Liver (tissue), 9 donors: ENCODE results near the gene STAC2. TPM values are rescaled to one million over a fixed set of nuclear protein-coding genes. Genes with fewer than 3 reads are reported as not detected.

Experiments
- DNase-seq: peaks from one replicate; pipeline ENCODE4 v3.0.0-alpha.2; 2017; ENCODE audit warnings: low spot score
- H3K27ac ChIP-seq, 2 donors: one replicate each; pipeline ENCODE4 v1.7.0; 2013; ENCODE audit warnings: inconsistent platforms in 2 of 2, low read length in 2 of 2, control low read depth in 1 of 2, low read depth in 1 of 2, mild to moderate bottlenecking in 1 of 2
- H3K27me3 ChIP-seq, 4 donors: one replicate each; pipeline versions ENCODE4 v1.6.1 to v1.7.0; 2013; ENCODE audit warnings: low read length in 3 of 4, inconsistent platforms in 1 of 4, mild to moderate bottlenecking in 1 of 4, moderate library complexity in 1 of 4; ENCODE audit not compliant: control insufficient read depth in 4 of 4, insufficient read depth in 4 of 4
- H3K36me3 ChIP-seq, 4 donors: one replicate each; pipeline versions ENCODE4 v1.6.1 to v1.7.0; 2013; ENCODE audit warnings: low read length in 3 of 4, mild to moderate bottlenecking in 3 of 4, low read depth in 1 of 4, moderate library complexity in 1 of 4; ENCODE audit not compliant: control insufficient read depth in 4 of 4, insufficient read depth in 3 of 4
- H3K4me1 ChIP-seq, 4 donors: one replicate each; pipeline versions ENCODE4 v1.6.1 to v1.7.0; 2013; ENCODE audit warnings: low read length in 3 of 4, mild to moderate bottlenecking in 3 of 4, moderate library complexity in 1 of 4; ENCODE audit not compliant: control insufficient read depth in 4 of 4, insufficient read depth in 4 of 4
- H3K4me3 ChIP-seq, 3 donors: one replicate each; pipeline versions ENCODE4 v1.6.1 to v1.7.0; 2013; ENCODE audit warnings: low read length in 3 of 3, control low read depth in 1 of 3, low read depth in 1 of 3, mild to moderate bottlenecking in 1 of 3
- H3K9ac ChIP-seq, 2 donors: one replicate each; pipeline ENCODE4 v1.7.0; 2013; ENCODE audit warnings: low read length in 2 of 2, mild to moderate bottlenecking in 2 of 2, moderate library complexity in 2 of 2, control low read depth in 1 of 2, low read depth in 1 of 2
- H3K9me3 ChIP-seq, 4 donors: one replicate each; pipeline versions ENCODE4 v1.6.1 to v1.7.0; 2013; ENCODE audit warnings: low read length in 3 of 4; ENCODE audit not compliant: control insufficient read depth in 4 of 4
- EGR1 ChIP-seq, 2 donors: IDR thresholded peaks; 2 replicates each; pipeline ENCODE4 v1.6.1; 2016 to 2018; ENCODE audit warnings: antibody characterized with exemption in 2 of 2, low read depth in 2 of 2
- FOXA1 ChIP-seq: IDR thresholded peaks from 2 replicates; pipeline ENCODE4 v1.6.1; 2016; ENCODE audit warnings: antibody characterized with exemption
- FOXA2 ChIP-seq: IDR thresholded peaks from 2 replicates; pipeline ENCODE4 v1.6.1; 2016; ENCODE audit warnings: antibody characterized with exemption
- GABPA ChIP-seq, 2 donors: IDR thresholded peaks in 1 of 2; conservative IDR thresholded peaks in 1 of 2; 2 replicates each; pipeline ENCODE4 v1.6.1; 2016; ENCODE audit warnings: antibody characterized with exemption in 2 of 2, mild to moderate bottlenecking in 1 of 2, moderate library complexity in 1 of 2
- HNF4A ChIP-seq, 2 donors: conservative IDR thresholded peaks; 2 replicates each; pipeline ENCODE4 v1.6.1; 2016; ENCODE audit warnings: antibody characterized with exemption in 2 of 2, mild to moderate bottlenecking in 2 of 2
- HNF4G ChIP-seq: IDR thresholded peaks from 2 replicates; pipeline ENCODE4 v1.6.1; 2016; ENCODE audit warnings: antibody characterized with exemption
- JUND ChIP-seq, 2 donors: IDR thresholded peaks; 2 replicates each; pipeline ENCODE4 v1.6.1; 2016; ENCODE audit warnings: antibody characterized with exemption in 2 of 2
- NR2F2 ChIP-seq: IDR thresholded peaks from 2 replicates; pipeline ENCODE4 v1.6.1; 2016; ENCODE audit warnings: antibody characterized with exemption
- RAD21 ChIP-seq, 2 donors: IDR thresholded peaks; 2 replicates each; pipeline ENCODE4 v1.6.1; 2016; ENCODE audit warnings: antibody characterized with exemption in 2 of 2, mild to moderate bottlenecking in 2 of 2
- REST ChIP-seq: IDR thresholded peaks from 2 replicates; pipeline ENCODE4 v1.6.1; 2016; ENCODE audit warnings: antibody characterized with exemption, mild to moderate bottlenecking
- RXRA ChIP-seq, 2 donors: IDR thresholded peaks; 2 replicates each; pipeline ENCODE4 v1.6.1; 2017 to 2018; ENCODE audit warnings: antibody characterized with exemption in 2 of 2, mild to moderate bottlenecking in 1 of 2
- SP1 ChIP-seq: IDR thresholded peaks from 2 replicates; pipeline ENCODE4 v1.6.1; 2018; ENCODE audit warnings: antibody characterized with exemption, mild to moderate bottlenecking
- TAF1 ChIP-seq: conservative IDR thresholded peaks from 2 replicates; pipeline ENCODE4 v1.6.1; 2016; ENCODE audit warnings: antibody characterized with exemption, mild to moderate bottlenecking
- YY1 ChIP-seq: IDR thresholded peaks from 2 replicates; pipeline ENCODE4 v1.6.1; 2016; ENCODE audit warnings: antibody characterized with exemption, mild to moderate bottlenecking
- ZBTB33 ChIP-seq: IDR thresholded peaks from 2 replicates; pipeline ENCODE4 v1.6.1; 2016; ENCODE audit warnings: antibody characterized with exemption
- WGBS: extraction: QIAGEN DNeasy Blood & Tissue Kit; methylation state at CpG from one replicate; pipeline ENCODE4 v1.1.7; 2013; 5-methylcytosine and 5-hydroxymethylcytosine counted together
- polyA plus RNA-seq, 2 donors: library from polyadenylated mRNA; stranded (reverse) in 1 of 2; unstranded in 1 of 2; fragments of 200-250 nt in 1 of 2; fragments of >200 nt in 1 of 2; fragmentation: Nextera tagmentation in 1 of 2; extraction: Ambion mirVana in 1 of 2; gene quantifications; one replicate each; pipeline versions ENCODE4 v1.2.1 to v1.2.3, GENCODE V29; 2013 to 2015
- total RNA-seq, 2 donors: library from RNA; depleted of rRNA; stranded (reverse); fragments of >200 nt; gene quantifications; one replicate each; pipeline ENCODE4 v1.2.3, GENCODE V29; 2014
- TF ChIP-seq, protein P1 (sequence below): IDR thresholded peaks from 2 replicates; pipeline ENCODE4 v1.6.1; 2016; ENCODE audit warnings: antibody characterized with exemption
- TF ChIP-seq, protein P2 (sequence below): IDR thresholded peaks from 2 replicates; pipeline ENCODE4 v1.6.1; 2016; ENCODE audit warnings: antibody characterized with exemption
- TF ChIP-seq, protein P3 (sequence below): fragments of 150-350 bp; IDR thresholded peaks from 2 replicates; pipeline ENCODE4 v1.5.1; 2017; ENCODE audit warnings: improper control_type of control experiment, low read depth, low read length; ENCODE audit not compliant: missing input control
- donor health status: healthy.
- donor health status: healthy.
- donor health status: healthy.
- donor health status: healthy.
- donor health status: healthy.

STAC2 gene
- total and polyA plus RNA-seq, 4 donors = not detected

DNA sequence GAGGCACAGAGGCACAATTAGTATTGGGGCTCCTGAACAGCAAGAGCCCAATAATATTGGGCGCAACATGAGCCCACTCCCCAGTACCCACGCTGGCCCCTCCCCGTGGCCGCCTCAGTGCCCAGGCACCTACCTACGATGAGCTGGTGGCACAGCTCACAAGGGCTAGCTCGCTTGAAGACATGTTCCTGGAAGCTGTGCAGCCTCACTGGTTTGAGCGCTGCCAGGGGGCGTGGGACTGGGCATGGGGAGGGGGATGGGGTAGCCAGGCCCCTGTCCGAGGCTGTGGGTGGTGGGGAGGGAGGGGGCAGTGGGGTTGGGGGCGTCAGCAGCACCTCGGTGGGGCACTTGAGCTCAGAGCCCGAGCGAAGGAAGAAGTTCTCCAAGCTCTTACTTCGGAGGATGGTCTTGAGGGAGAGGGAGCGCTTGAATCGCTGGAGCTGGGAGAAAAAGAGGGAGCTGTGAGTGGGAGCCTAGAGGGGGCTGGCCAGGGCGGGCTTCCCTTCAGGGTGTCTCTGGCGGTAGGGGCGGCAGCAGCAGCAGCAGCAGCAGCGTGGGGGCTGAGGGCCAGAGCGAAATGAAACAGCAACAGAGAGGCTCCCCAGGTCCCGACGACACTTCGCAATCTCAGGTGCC lies 7.9 kb downstream of the STAC2 start:
- no peak overlapping the region for H3K27ac ChIP-seq
- no peak overlapping the region for H3K9ac ChIP-seq
- no peak for DNase-seq
- no peaks in the 10 kb centered on the region for H3K9me3 ChIP-seq
- H3K27me3 ChIP-seq = no peaks in the 10 kb centered on the region
- WGBS = 21% methylated on average over 24 of the region's 24 CpGs
- no peak for TF ChIP-seq GABPA (IDR thresholded peaks at IDR 0.05 in 1 of 2, conservative IDR thresholded peaks at IDR 0.05 in 1 of 2)
- no peak for TF ChIP-seq ZBTB33
- no peak for TF ChIP-seq RXRA (IDR thresholded peaks at IDR 0.05)
- TF ChIP-seq, protein P1, sequence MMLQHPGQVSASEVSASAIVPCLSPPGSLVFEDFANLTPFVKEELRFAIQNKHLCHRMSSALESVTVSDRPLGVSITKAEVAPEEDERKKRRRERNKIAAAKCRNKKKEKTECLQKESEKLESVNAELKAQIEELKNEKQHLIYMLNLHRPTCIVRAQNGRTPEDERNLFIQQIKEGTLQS = no peak
- TF ChIP-seq, protein P2, sequence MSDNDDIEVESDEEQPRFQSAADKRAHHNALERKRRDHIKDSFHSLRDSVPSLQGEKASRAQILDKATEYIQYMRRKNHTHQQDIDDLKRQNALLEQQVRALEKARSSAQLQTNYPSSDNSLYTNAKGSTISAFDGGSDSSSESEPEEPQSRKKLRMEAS = no peak
- no peak for TF ChIP-seq TAF1
- TF ChIP-seq RAD21 (IDR thresholded peaks at IDR 0.05) = no peak
- TF ChIP-seq, protein P3, sequence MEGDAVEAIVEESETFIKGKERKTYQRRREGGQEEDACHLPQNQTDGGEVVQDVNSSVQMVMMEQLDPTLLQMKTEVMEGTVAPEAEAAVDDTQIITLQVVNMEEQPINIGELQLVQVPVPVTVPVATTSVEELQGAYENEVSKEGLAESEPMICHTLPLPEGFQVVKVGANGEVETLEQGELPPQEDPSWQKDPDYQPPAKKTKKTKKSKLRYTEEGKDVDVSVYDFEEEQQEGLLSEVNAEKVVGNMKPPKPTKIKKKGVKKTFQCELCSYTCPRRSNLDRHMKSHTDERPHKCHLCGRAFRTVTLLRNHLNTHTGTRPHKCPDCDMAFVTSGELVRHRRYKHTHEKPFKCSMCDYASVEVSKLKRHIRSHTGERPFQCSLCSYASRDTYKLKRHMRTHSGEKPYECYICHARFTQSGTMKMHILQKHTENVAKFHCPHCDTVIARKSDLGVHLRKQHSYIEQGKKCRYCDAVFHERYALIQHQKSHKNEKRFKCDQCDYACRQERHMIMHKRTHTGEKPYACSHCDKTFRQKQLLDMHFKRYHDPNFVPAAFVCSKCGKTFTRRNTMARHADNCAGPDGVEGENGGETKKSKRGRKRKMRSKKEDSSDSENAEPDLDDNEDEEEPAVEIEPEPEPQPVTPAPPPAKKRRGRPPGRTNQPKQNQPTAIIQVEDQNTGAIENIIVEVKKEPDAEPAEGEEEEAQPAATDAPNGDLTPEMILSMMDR = no peak
- no peak for TF ChIP-seq NR2F2
- TF ChIP-seq HNF4G = no peak
- TF ChIP-seq JUND (IDR thresholded peaks at IDR 0.05) = no peak
- TF ChIP-seq SP1 = no peak
- TF ChIP-seq REST = no peak
- TF ChIP-seq HNF4A (conservative IDR thresholded peaks at IDR 0.05) = no peak
- TF ChIP-seq FOXA2 = no peak
- TF ChIP-seq FOXA1 = no peak
- TF ChIP-seq YY1 = no peak
- no peak for TF ChIP-seq EGR1 (IDR thresholded peaks at IDR 0.05; ENCODE audit: low read depth in 2 of 2)
- no peaks in the 10 kb centered on the region for H3K36me3 ChIP-seq
- H3K4me3 ChIP-seq = no peak overlapping the region
- H3K4me1 ChIP-seq = no peaks in the 10 kb centered on the region
